Activated CD4-positive, alpha-beta T cell treated with anti-CD3 and anti-CD28 coated beads for 1 hour (primary cell): Measurements from ENCODE around the gene RASGRF1.
A peak's percentile ranks its signal among the peaks of the same experiment; 100 is the strongest.
"Not testable (repeated sequence)": the region's sequence is repeated elsewhere in the genome, so short reads cannot be mapped to it uniquely, and the experiment has no call there.

ENCODE experiments used
- DNase-seq: peaks from one replicate; pipeline ENCODE4 v3.0.0-alpha.2; 2020

Gene RASGRF1

GRCh38 chr15:78949461-78949860 lies 141.1 kb downstream of the RASGRF1 start:
- no peak for DNase-seq

DNA sequence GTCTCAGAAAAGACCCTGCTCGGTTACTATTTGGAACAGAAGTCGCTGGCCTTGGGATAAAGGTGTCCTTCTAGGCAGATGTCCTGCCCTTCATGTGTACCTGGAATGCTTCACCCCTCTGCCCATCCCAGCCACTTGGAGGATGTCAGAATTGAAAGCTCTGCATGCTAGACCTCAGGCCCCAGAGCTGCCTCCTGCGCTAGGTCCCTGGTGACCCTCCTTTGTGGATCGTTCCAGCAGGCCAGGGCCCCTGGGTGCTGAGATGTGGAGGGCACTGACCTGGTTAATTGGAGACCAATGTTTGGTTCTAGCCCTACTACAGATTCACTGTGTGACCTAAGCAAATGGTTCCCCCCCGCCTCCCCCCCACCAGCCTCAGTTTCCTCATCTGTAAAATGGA lies 143.1 kb downstream of the RASGRF1 start:
- no peak for DNase-seq

DNA sequence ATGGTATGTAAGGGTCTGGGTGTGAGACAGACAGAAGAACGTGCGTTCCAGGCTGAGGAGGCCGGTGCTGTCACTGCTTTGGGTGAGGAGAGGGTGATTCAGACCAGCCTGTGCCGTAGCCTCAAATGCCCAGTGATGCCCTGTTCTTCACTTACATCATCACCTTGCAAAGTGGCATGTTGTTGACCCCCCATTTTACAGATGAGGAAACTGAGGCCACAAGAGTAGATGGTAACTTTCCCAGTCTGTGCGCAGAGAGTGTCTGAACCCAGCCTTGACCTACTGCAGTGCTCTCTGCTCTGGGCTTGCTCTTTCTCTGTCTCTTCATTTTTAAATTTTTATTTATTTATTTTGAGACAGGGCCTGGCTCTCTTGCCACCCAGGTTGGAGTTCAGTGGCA lies 144.1 kb downstream of the RASGRF1 start:
- no peak for DNase-seq

DNA sequence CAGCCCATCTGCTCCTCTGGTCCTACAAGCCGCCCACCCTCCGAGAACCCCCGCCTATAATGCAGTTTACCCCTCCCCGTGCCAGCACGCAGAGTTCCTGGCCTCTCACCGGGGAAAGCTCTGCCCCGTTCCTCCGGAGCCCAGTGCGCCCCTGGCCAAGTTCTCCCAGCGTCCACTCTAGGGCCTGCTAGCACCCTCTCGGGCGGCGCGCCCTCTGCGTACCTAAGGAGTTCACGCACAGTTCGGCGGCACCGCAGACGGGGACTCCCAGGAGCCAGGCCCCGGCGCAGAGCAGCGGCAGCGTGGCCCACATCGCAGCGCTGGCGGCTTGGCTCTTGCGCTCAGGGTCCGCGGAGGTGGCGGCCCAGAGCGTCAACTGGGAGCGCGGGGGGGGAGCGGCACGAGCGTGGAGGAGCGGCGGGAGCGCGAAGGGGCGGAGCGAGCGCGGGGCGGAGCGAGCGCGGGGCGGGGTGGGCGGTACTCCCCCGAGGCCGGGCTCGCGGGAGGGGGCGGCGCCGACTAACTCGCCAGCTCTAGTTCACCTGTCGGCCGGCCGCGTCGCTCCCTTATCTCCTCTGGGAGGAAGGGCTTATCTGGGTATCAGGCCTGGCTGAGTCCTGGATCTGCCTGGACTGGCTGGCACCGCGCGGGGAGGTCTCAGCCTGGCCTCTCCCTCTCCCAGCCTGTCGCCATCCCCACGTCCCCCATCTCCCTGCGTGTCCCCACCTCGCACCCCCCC lies 145.7 kb downstream of the RASGRF1 start, which contains the start of gene CTSH:
TSS of gene CTSH (minus strand) at position 378 of the 739 bp plus-strand sequence. CDS start at position 313, 65 bp downstream.
- DNase-seq, result peak; percentile 56

GRCh38 chr15:78944202-78944625 lies 146.4 kb downstream of the RASGRF1 start:
- DNase-seq, result no peak

DNA sequence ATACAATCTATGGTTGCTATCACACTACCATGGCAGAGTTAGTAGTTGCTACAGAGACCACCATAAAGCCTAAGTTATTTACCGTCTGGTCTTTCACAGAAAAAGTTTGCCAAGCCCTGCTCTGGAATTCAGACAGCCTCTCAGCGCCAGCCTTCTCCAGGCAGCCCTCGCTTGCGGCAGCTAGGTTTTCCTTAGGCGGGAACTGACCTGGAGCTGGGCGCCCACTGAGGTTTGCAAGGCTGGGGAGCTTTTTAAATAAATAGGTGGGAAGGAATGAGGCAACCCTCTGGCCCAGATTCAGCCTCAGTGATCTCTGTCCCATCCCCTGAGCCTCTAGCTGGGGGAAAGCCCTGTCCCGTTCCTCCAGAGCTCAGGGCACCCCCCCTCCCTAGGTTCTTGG lies 146.9 kb downstream of the RASGRF1 start:
- no peak for DNase-seq

GRCh38 chr15:78942741-78943140 lies 147.8 kb downstream of the RASGRF1 start:
- DNase-seq, result no peak

- DNase-seq, result no peak
Measured at GRCh38 chr15:78938658-78939488, 151.7 kb downstream of the RASGRF1 start.

- no peak for DNase-seq
Measured at GRCh38 chr15:78937132-78937739, 153.3 kb downstream of the RASGRF1 start.

GRCh38 chr15:78934655-78935023 lies 155.9 kb downstream of the RASGRF1 start:
- DNase-seq, result no peak

- DNase-seq, result no peak
Measured at GRCh38 chr15:78933823-78934654, 156.5 kb downstream of the RASGRF1 start.

DNA sequence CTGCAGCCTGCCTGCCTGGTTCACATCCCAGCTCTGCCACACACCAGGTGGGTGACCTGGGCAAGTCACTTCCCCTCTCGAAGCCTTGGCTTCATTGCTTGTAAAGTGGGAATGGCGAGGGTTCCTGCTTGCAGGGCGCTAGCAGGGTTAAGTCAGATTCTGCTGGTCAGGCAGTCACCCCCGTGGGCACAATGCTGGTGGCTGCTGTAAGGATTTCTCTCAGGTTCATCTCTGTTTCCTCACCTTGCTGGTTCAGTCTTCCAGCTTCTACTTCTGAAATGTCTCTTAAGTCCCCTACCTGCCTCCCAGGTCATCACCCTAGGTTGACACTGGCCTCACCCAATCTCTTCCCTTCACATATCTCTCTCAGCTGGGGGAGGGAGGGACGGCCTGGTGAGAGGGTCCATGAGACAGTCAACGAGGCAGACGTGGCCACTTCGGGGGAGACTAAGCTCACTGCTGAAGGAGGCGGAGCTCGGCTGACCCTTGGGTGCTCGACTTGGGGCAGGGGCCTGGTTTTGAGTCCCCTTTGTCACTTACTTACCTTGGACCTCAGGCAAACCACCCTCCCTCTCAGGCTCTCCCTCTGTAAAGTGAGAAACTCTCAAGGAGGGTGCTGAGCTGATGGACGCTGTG lies 157.3 kb downstream of the RASGRF1 start:
- no peak for DNase-seq

GRCh38 chr15:78932258-78932808 lies 158.2 kb downstream of the RASGRF1 start:
- no peak for DNase-seq

DNA sequence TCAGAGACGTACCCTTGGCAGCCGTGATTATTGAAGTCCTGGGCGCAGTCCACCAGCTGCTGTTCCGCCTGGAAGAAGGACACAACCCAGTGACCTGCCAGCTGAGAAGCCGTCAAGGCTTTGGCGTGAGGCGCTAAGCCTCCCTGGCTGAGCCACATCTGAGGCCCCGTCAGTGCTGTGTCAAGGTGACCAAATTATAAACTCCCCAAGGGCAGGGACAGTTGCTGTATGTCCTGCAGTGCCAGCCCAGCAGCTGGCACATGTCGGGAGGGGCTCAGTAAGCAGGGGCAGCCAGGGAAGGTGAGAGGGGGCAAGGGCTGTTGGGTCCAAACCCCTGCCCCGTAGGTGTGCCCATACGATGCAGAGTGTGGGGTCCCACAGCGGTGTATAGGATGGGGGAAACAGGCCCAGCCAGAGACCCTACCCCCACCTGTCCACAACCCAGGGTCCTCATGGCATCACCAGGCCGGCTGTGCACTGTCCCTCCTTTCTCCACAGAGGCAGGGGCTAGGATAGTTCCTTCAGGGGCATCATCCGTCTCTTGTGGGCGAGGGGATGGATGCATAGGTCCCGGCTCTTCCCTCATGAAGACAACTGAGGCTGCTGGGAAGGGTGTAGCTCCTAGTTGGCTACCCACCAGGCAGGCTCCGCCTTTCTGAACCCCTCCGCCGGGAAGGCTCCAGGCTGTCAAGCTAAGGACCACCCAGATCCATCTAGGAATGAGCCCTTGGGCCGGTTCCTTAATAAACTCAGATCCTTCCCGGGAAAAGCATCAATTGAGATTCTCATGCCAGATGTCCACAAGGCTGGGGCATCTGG lies 158.9 kb downstream of the RASGRF1 start:
- no peak for DNase-seq

DNA sequence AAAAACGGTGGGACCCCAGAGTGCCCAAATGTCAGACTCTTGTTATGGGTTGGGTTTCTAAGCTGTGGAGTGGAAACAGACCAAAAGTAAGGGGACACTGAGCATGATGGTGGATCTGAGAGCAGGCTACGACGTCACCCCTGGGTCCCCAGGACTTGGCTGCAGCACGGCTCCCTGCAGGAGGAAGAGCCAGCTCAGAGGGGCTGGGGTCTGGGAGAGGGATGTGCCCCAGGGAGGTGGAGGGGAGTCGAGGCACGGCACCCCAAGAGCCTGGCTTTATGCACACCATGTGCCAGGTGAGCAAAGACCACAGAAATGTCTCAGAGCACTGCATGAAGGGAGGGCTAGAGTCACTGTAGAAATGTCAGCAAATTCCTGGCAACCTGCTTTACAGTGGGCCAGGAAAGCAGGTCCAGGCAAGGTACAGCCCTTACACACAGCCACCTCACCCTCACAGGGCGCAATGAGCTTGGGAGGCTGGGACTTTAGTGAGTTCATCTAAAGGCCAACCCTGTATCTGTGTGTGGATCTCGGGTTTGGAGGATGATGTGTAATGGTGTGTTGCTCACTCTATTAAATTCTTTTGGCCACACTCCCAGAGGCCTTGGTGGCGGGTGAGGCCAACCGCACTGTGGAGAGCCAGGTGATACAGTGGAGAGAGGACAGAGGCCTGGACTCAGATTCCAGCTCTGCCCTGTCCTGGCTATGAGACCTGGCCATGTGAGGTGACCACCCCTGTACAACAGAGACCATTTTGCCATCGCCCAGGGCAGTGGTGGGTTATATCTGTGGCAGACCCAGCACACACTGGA lies 159.8 kb downstream of the RASGRF1 start:
- no peak for DNase-seq

DNA sequence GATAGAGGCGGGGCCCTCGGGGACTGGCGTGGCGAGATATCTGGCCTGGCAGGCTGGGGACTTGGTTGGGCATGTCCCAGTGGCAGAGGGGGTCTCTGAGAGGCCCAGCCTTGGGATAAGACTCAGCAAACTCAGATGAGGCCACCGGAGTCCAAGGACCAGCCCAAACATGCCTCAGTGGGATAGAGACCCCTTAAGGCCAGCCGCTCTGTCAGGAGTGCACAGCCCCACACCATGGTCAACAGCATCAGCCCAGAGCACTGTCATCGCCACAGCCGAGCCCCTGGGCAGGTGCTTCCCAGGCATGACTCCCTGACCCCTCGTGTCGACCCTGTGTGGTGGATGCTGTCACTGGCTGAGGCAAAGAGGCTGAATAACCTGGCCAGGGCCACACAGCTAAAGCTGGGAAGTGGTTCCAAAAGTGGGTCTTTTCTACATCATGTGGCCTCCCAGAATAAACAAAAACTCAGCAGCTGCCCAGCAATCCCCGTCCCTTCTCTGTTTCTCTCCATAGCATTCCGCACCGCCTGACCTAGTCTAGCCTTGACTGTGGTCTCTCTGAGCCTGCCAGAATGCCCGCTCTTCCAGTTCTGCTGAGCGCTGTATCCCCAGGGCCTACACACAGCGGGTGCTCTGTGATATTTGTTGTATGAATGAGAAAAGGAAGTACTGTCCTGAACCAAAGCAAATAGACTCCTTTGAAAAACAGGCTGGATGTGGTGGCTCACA lies 160.9 kb downstream of the RASGRF1 start:
- no peak for DNase-seq

- no peak for DNase-seq
Measured at GRCh38 chr15:78928616-78929093, 161.9 kb downstream of the RASGRF1 start.

DNA sequence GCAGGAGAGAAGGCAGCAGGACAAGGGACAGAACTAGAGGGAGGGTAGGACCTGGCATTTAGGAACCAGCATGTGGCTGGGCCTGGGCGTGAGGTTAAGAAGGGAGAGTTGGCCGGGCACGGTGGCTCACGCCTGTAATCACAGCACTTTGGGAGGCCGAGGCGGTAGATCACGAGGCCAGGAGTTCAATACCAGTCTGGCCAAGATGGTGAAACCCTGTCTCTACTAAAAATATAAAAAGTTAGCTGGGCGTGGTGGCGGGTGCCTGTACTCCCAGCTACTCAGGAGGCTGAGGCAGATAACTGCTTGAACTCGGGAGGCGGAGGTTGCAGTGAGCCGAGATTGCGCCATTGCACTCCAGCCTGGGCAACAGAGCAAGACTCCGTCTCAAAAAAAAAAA lies 162.4 kb downstream of the RASGRF1 start:
- not testable (repeated sequence) for DNase-seq

- no peak for DNase-seq
Measured at GRCh38 chr15:78927077-78927790, 163.3 kb downstream of the RASGRF1 start.
